ENCODE measurements around the gene DHRS2. TPM values are rescaled to one million over a fixed set of nuclear protein-coding genes. Genes with fewer than 3 reads are reported as not detected.

The DHRS2 gene
- total and polyA plus RNA-seq, 2 of the 13 experiments (the other 11 are each of a cell fraction or from before 2014, with no cell fraction given), result 1,621 to 3,021 TPM

GRCh38 chr14:23689709-23690514, 53.7 kb downstream of the DHRS2 start (continued):
- TF ChIP-seq ZNF318 (CRISPR knock-in tag; IDR thresholded peaks at IDR 0.05), result peak; percentile 79; the same call in 1 of the 2 replicates
- TF ChIP-seq ZNF292 (CRISPR knock-in tag; IDR thresholded peaks at IDR 0.05; ENCODE audit: borderline replicate concordance, low read depth), result peak; percentile 75
- TF ChIP-seq HMG20A (CRISPR knock-in tag; IDR thresholded peaks at IDR 0.05; ENCODE audit: borderline replicate concordance), result peak; percentile 49; the same call in 1 of the 2 replicates
- peak; percentile 16; the same call in 1 of the 2 replicates for TF ChIP-seq ZNF362 (CRISPR knock-in tag; IDR thresholded peaks at IDR 0.05; ENCODE audit: borderline replicate concordance)
- peak; percentile 93 for TF ChIP-seq BCL6 (CRISPR knock-in tag; IDR thresholded peaks at IDR 0.05)
- peak; percentile 78; the same call in 1 of the 2 replicates for TF ChIP-seq ZNF749 (CRISPR knock-in tag; IDR thresholded peaks at IDR 0.05; ENCODE audit: borderline replicate concordance)
- peak; percentile 60 for TF ChIP-seq THAP11 (CRISPR knock-in tag; IDR thresholded peaks at IDR 0.05)
- peak; percentile 18; the same call in 1 of the 2 replicates for TF ChIP-seq CBX5 (CRISPR knock-in tag; IDR thresholded peaks at IDR 0.05; ENCODE audit: borderline replicate concordance)
- TF ChIP-seq TBX2 (CRISPR knock-in tag; IDR thresholded peaks at IDR 0.05; ENCODE audit: borderline replicate concordance), result peak; percentile 80
- peak; percentile 27; the same call in 1 of the 2 replicates for TF ChIP-seq IKZF5 (CRISPR knock-in tag; IDR thresholded peaks at IDR 0.05)
- TF ChIP-seq ZNF556 (CRISPR knock-in tag; IDR thresholded peaks at IDR 0.05; ENCODE audit: borderline replicate concordance), result peak; percentile 63; the same call in 1 of the 2 replicates
- peak; percentile 60; the same call in 1 of the 2 replicates for TF ChIP-seq HNF1B (CRISPR knock-in tag; IDR thresholded peaks at IDR 0.05)
- peak; percentile 34; the same call in 1 of the 2 replicates for TF ChIP-seq CTCF (CRISPR knock-in tag; IDR thresholded peaks at IDR 0.05)

Measured in HepG2 (cell line).